Measurements from ENCODE around the gene ZBTB40.

Gene ZBTB40

DNA sequence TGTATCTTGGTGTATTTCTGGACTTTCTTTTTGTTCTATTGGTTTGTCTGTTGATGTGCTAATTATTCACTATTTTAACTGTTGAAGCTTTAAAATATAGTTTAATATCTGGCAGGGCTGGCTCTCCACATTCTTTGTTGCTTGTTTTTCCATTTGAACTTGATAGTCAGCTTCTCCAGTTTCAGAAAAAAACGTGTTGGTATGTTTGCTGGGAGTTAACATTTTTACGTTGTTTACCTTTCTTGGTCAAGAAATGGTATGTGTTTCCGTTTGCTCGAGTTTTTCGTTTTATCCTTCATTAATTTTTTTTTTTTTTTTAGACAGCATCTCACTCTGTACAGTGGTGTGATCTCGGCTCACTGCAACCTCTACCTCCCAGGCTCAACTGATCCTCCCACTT is 16.9 kb upstream of the ZBTB40 start:
- no peak for DNase-seq

DNA sequence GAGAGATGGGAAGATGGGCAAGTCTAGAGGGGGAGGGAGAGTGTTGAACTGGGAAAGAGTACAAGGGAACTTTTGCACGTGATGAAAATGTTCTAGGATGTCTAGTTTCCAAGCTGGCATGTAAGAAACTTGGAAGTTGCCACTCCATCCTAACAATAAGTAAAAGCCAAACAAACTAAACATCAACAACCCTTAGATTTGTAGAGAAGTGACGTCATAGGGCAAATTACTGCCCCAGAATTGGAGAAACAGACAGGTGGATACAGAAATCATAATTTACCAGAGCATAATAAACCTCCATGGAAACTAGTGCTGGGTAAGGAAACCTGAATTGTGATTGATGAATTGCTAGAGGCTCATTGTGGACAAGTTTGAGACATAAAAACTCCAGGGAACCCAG is 14.7 kb upstream of the ZBTB40 start:
- no peak for DNase-seq

DNA sequence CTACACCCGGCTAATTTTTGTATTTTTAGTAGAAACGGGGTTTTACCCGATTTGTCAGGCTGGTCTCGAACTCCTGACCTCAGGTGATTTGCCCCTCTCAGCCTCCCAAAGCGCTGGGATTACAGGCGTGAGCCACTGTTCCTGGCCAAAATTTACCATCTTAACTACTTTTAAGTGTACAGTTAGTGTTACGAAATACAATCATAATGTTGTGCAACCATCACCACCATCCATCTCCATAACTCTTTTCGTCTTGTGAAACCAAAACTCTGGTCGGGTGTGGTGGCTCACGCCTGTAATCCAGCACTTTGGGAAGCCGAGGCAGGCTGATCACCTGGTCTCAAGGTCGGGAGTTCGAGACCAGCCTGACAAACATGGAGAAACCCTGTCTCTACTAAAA is 14.1 kb upstream of the ZBTB40 start:
- DNase-seq, result no peak

DNA sequence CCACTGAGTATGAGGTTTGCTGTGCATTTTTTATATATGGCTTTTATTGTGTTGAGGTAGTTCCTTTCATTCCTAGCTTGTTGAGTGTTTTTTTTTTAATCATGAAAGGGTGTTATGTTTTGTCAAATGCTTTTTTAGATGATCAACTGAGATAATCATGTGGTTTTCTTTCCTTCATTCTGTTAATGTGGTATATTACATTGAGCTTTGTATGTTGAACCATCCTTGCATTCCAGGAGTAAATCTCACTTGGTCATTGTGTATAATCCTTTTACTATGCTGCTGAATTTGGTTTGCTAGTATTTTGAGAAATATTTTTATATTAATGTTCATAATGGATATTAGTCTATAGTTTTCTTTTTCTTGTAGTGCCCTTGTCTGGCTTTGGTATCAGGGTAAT is 11.1 kb upstream of the ZBTB40 start:
- no peak for DNase-seq

DNA sequence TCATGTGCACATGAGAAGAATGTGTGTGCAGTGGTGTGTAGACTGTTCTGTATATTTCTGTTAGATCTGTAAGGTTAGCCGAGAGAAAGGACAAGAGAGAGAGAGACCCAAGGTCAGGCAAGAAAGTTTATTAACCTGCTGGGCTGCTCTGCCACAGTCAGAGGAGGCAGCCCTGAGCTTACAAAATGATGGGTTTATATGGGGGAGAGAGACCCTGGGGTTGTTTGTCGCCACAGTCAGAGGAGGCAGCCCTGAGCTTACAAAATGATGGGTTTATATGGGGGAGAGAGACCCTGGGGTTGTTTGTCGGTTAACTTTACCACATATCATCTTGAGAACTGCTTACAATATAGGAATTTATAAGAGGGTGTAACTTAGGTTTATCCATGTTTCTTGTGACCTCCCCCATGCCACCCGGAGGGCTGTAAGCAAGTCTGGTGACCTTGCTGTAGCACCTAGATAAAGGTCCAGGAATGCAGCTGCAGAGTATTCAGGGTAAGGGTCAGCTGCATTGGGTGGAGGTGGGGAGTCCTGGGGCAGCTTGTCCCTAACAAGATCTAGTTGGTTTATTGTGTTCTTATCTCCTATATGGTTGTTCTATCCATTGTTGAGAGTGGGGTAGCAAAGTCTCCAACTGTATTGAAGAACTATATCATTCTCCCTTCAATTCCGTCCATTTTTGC is 9.3 kb upstream of the ZBTB40 start:
- no peak for DNase-seq

DNA sequence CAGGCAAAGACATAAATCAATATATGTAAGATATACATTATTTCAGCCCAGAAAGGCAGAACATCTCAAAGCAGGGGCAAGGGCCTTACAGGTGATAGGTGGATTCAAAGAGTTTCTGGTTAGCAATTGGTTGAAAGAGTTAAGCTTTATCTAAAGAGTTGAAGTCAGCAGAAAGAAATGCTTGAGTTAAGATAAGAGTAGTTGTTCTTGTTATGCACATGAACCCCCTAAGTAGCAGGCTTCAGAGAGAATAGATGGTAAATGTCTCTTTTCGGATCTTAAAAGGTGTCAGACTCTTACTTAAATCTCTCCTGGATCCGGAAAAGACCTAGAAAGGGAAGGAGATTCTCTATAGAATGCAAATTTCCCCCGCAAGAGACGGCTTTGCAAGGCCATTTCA is 8.3 kb upstream of the ZBTB40 start:
- no peak for DNase-seq

- DNase-seq, result no peak
Measured at GRCh38 chr1:22444856-22445255, 6.8 kb upstream of the ZBTB40 start.

GRCh38 chr1:22447621-22448111 is 4.0 kb upstream of the ZBTB40 start:
- DNase-seq, result peak in 1 of 2 experiments; percentile 36

- DNase-seq, result no peak
Measured at GRCh38 chr1:22449636-22450035, 2.0 kb upstream of the ZBTB40 start.

DNA sequence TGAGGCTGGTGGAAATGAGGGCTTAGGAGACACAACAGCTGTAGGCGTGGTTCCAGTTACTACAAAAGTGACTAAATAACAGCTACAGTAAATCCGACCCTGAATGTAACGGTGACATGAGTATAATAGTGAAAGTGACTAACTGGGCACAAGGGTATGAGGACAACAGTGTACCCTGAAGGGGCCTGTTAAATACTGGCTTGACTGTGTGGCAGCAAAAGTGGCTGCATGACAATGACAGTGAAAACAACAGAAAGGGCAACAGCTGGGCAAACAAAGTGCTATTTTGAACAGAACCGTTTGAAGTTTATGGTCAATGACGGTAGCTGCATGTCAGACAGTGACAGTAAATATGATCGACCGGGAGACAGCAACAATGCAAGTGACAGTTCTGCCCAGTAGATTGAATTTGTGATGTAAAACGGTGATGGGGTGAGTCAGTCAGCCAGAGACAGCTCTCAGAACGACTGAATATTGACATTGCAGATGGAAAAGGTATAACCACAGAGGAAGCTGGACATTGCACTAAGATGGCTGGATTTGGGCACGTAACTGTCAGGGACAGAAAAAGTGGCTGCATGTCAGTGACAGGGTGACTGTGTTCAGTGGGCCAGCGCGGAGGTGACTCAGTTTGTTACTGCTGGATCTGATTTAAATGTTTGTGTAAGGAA is 1.2 kb upstream of the ZBTB40 start:
- no peak for DNase-seq

GRCh38 chr1:22452481-22452957 is 868 bp downstream of the ZBTB40 start:
- peak; percentile 46 to 51 for DNase-seq

DNA sequence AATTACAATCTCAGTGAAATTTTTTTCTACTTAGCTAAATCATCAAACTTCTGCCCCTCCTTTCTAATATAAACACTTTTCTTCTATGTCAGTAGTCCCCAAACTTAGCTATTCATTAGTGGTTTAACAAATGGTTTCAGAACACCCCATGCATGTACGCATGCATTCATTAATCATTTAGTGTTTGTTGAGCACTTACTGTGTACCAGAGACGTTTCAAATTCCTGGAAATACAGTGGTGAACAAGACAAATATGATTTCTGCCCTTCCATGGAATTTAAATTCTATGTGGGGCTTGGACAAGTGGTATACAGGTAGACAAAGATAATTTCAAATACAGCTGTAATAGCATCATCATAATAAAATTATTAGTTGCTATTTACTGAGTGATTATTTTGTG is 1.5 kb downstream of the ZBTB40 start:
- no peak for DNase-seq

- no peak for DNase-seq
Measured at GRCh38 chr1:22454476-22455056, 2.9 kb downstream of the ZBTB40 start.

DNA sequence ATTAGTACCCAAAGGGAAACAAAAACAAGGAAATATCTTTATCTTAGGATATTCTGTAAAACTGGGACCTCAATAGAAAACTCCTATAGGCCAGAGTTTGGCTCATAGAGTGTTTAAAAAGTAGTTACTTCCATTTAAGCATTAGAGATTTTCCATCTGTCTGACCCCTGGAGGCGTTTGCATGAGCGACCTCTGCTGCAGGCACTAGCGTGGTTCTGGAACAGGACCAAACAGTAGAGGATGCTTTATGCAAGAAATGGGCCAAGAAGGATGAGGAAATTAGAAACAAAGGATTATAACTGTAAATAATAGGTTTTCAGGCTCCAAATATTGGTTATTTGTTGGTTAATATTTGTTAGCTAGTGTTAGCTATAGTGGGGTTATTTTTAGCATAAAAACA is 5.7 kb downstream of the ZBTB40 start:
- peak in 1 of 2 experiments; percentile 35 for DNase-seq

- DNase-seq, result no peak
Measured at GRCh38 chr1:22457836-22458235, 6.2 kb downstream of the ZBTB40 start.

- DNase-seq, result no peak
Measured at GRCh38 chr1:22461100-22461499, 9.4 kb downstream of the ZBTB40 start.

DNA sequence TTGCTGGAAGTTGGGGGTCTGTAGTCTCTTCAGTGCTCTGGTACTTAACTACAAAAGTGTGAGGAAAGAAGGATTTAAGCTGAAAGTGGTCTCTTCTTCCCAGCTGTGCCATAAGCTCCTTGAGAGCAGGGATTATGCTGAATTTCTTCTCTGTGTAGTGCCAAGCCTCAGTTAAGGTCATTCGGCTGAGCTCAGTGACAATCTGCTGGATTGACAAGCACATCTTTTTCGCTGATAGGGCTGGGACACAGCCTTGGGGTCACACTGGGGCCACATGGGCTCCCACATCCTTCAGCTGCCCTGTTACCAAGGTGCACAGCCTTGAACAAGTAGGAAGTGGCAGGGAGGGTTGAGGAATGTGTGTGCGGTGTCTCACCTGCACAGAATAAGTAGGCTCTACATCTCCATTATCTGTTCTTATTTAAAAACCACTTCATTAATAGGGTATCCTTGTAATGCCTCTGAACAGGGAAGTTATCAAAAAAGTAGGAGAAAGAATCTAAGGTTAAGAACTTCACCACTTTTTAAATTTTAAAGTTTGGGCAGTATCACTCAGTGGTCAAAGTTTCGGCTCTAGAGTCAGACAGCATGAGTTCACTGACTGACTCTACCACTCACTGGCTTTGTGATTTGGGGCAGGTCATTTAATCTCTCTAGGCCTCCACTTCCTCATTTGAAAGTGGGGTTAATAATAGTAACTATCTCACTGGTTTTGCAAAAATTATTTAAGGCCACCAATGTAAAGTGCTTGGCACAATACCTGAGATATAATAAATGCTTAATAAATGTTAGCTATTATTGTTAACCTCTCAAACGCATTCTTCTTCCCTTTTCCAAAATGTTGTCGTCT is 10.3 kb downstream of the ZBTB40 start:
- no peak for DNase-seq

- no peak for DNase-seq
Measured at GRCh38 chr1:22462928-22463327, 11.3 kb downstream of the ZBTB40 start.

DNA sequence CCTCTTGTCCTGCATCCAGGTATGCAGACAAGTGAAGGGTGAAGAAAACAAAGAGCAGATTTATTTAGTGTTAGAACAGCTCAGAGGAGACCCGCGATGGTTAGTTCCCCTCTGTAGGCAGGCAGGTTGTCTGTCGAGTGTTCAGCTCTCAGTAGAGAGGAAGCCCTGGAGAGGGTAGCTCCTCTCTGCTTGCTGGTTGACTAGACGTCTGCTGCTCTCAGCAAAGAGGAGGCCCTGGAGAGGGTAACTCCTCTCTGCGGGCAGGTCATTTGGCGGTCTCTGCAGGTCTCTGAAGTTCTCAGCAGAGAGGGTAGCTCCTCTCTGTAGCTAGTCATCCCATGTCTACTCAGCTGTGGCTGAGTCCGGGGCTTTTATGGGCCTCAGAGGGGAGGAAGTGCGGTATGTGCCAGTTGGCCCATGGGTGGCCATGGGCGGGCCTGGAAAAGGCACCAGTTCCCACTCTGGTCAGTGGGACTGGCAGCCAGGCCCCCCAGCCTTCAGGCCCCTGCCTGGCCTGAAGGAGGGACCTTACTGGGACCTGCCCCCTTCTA is 13.4 kb downstream of the ZBTB40 start:
- DNase-seq, result no peak

- no peak for DNase-seq
Measured at GRCh38 chr1:22465671-22466070, 14.0 kb downstream of the ZBTB40 start.

GRCh38 chr1:22470227-22470626 is 18.6 kb downstream of the ZBTB40 start:
- peak in 1 of 2 experiments; percentile 16 for DNase-seq

DNA sequence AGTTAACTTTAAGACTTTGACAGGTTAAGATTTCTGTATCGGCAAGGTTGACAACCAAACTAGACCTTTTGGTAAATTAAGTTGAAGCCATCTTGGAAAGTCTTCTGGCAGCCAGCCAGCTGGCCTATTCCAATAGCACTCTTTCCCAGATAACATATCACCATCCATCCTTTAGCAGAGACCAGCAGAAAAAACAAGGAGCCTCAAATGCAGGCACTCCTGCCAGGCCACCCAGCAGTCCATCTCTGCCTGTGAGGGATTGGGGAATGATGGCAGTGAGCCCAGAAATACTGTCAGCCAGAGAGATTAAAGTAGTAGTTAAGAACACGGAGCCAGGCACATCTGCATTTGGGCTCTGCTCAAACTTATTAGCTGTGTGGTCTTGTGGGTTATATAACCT is 19.4 kb downstream of the ZBTB40 start:
- DNase-seq, result peak; percentile 29 to 70

DNA sequence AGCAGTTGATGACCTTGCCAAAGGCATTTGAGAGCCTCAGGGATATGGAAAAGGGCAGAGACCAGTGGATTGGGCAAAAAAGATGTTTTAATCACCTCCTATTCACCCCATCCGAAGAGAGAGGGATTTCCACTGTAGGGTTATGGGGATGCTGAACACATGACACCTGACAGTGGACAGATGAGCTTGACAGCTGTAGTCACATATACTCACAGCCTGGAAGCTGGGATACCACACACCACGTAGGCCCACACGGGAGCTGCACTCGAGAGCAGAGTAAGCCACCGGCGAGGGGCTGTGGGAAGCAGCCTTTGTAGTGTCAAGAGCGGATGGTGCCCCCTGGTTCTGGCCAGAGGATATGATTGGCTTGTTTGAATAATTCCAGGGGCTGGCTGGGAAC is 20.0 kb downstream of the ZBTB40 start:
- DNase-seq, result no peak

Data from NCI-H446 (cell line).